Myocyte (in vitro differentiated cells): ENCODE data around the gene GNG4. TPM values are rescaled to one million over a fixed set of nuclear protein-coding genes. Genes with fewer than 3 reads are reported as not detected.
"Not testable (repeated sequence)": the region's sequence is repeated elsewhere in the genome, so short reads cannot be mapped to it uniquely, and the experiment has no call there.

Experiments used
- DNase-seq: peaks from one replicate; pipeline ENCODE4 v3.0.0-alpha.2; 2012; ENCODE audit warnings: low read depth
- total RNA-seq: library from RNA; depleted of rRNA; stranded (reverse); fragments of >200 nt; gene quantifications from 2 replicates; pipeline ENCODE4 v1.2.3, GENCODE V29; 2014

Gene GNG4
- total RNA-seq, 1 donor from 2014 or later: not detected

- DNase-seq: no peak
Observed at GRCh38 chr1:235588156-235588555, 61.4 kb downstream of the GNG4 start.

GRCh38 chr1:235586992-235587391 is 62.6 kb downstream of the GNG4 start:
- DNase-seq: no peak

DNA sequence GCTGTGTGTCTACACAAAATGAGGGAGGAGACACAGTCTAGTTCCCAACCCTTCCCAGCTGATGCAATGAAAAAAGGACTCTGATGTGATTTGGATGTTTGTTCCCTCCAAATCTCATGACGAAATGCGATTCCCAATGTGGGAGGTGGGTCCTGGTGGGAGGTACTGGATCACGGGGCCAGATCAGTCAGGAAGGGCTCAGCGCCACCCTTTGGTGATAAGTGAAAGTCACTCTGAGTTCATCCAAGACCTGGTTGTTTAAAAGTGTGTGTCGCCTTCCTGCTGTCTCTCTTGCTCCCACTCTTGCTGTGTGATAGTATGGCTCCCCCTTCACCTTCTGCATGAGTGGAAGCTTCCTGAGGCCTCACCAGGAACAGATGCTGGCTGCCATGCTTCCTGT is 63.2 kb downstream of the GNG4 start:
- no peak for DNase-seq

DNA sequence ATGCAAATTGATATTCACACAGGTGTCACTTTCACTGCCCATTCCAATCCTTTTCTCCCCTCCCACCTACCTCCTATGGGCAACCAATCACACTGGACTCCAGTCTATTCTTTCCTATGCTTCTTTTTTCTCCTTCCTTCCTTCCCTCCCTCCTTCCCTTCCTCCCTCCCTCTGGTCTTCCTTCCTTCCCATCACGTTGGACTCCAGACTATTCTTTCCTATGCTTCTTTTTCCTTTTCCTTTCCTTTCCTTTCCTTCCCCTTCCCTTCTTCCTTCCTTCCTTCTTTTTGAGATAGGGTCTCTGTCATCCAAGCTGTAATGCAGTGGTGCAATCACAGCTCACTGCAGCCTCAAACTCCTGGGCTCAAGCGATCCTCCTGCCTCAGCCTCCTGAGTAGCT is 64.6 kb downstream of the GNG4 start:
- DNase-seq: no peak

- DNase-seq: no peak
Observed at GRCh38 chr1:235583511-235584001, 66.0 kb downstream of the GNG4 start.

DNA sequence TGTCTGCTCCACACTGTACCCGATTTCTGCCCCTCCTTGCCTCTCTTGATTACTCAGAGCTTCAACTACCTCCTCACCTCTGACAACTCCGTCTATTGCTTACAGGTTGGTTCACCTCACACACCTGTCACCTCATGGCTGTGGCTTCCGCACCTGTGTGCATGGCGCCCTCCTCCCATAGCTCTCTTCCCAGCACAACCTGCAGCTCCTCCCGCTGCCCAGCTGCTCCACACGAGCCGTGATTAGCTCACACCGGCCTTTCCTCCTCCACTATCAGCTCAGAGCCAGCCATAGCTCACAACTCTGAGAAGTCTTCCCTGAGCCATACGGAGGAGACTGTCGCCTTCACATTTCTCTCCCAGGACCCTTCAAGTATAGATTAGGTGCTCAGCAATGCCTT is 67.5 kb downstream of the GNG4 start:
- DNase-seq: no peak

- DNase-seq: no peak
Observed at GRCh38 chr1:235579891-235580290, 69.7 kb downstream of the GNG4 start.

DNA sequence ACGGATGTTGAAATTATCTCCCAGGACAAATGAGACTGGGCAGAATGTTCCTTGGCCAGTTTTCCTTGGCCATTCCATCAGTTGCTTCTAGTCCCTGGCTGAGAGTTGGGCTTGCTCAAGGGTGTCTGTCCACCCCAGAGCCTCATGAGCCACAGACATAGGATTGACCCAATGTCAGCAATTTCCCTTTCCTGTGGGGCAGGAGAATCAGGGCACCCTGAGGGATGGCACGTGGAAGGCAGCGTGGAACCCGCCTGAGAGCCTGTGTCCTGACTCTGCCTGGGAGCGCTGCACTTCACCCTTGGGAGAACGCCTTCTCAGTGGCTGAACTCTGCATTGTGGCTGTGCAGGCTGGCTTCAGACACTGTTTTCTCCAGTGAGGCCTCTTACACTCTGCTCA is 74.0 kb downstream of the GNG4 start:
- DNase-seq: no peak

- DNase-seq: no peak
Observed at GRCh38 chr1:235573880-235574279, 75.7 kb downstream of the GNG4 start.

DNA sequence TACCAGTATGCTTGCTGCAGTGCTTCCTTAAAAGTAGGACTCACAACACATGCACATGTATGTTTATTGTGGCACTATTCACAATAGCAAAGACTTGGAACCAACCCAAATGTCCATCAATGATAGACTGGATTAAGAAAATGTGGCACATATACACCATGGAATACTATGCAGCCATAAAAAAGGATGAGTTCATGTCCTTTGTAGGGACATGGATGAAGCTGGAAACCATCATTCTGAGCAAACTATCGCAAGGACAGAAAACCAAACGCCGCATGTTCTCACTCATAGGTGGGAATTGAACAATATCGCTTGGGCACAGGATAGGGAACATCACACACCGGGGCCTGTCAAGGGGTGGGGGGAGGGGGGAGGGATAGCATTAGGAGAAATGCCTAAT is 76.6 kb downstream of the GNG4 start:
- not testable (repeated sequence) for DNase-seq

DNA sequence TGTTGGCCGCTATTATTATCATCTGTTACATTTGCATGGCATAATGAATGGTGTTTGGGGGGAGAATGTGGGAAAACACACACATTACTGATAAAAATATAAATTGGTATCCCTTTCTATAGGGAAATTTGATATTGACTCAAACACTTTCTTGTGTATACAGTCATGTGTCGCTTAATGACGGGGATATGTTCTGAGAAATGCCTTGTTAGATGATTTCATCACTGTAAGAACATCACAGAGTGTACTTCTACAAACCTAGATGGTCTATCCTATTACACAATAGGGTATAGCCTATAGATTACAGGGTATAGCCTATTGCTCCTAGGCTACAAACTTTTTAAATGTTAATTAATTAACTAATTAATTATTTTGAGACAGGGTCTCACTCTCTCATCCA is 78.1 kb downstream of the GNG4 start:
- DNase-seq: no peak

DNA sequence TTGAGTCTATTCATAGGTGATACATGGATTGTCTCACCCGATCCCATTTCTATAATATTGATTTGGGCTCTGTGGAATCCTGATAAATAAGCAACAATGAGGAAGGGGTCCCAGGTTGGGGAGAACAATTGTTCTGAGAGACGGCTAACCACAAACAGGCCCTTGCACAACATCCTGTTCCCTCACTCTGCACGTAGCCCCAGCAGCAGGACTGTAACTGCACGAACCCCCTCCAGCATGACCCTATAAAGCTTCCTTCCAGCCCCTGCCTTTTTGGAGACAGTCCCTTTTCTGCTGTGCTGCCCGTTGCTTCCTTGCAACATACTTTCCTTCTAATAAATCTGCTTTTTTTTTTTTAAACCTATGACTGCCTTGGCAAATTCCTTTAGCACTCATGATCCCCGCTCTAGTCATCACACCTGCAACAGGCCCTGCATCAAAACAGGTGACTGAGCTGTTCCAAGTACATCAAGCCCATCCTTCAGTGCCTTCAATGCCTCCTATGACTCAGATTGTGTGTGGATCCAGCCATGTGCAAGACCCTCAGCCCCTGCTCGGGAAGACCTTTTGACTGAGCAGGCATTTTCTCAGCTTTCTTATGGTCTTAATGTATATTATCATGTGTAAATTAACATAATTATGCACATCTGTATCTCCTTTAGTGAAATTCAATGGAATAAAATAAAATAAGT is 81.6 kb downstream of the GNG4 start:
- DNase-seq: no peak

DNA sequence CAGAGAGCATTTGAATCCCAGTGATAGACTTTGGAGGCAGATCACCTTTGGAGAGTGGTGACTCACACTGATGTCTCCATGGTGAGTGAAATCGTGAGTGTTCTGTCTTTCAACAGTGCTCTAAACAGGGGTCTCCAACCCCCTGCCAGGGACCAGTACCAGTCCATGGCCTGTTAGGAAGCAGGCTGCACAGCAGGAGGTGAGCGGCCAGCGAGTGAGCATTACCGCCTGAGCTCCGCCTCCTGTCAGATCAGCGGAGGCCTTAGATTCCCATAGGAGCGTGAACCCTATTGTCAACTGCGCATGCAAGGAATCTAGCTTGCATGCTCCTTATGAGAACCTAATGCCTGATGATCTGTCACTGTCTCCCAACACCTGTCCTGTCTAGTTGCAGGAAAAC is 83.5 kb downstream of the GNG4 start:
- no peak for DNase-seq

- no peak for DNase-seq
Observed at GRCh38 chr1:235563513-235564061, 86.0 kb downstream of the GNG4 start.

GRCh38 chr1:235562589-235562988 is 87.0 kb downstream of the GNG4 start:
- no peak for DNase-seq

- DNase-seq: no peak
Observed at GRCh38 chr1:235558621-235559169, 90.9 kb downstream of the GNG4 start.

DNA sequence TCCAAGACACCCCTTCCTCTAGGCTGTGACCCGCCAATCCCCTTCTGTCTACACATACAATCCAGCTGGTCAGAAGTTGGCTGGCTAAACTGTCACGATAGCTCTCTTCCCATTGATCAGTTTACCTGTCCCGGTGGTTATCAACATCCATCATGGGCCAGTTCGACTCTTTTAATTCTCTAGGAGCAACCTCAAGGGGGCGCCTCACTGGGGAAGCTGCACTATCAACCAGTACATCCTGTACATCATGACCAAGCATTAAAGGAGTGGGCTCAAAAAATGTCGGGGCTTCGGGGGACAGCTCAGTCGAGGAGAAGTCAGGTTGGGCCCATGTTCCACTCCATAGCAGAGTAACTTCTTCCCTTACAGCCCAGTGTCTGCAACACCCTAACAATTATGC is 92.1 kb downstream of the GNG4 start:
- no peak for DNase-seq

DNA sequence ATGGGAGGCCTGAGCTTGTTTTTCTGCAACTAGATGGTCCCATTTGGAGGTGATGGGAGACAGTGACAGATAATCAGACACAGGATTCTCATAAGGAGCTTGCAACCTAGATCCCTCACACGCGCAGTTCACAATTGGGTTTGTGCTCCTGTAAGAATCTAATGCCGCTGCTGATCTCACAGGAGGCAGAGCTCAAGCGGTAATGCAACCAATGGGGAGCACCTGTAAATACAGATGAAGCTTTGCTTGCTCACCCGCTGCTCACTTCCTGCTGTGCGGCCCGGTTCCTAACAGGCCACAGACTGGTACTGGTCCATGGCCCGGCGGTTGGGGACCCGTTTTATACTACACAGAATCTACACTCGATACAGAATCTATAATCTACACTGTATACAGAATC is 92.8 kb downstream of the GNG4 start:
- DNase-seq: no peak

DNA sequence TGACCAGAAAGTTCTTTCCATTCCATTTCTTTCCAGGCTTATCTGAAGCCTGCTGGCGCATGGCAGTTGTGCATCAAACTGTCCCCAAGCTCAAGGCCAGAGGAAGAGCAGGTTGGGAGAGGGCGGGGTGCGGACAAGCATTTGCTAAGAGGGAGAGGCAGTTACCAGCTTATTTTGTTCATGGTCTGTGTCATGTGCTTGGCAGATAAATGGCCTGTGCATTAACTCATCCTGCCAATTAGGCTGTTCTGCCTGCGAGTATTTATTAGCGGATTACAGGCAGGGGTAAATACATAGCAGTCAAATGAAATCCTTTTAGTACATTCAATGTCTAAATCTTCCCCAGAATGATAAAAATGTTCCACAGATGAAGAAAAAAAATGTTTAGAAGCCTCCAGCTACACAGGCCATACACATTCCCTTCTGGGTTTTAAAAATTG is 96.5 kb downstream of the GNG4 start:
- no peak for DNase-seq

- no peak for DNase-seq
Observed at GRCh38 chr1:235552146-235552716, 97.4 kb downstream of the GNG4 start.

- no peak for DNase-seq
Observed at GRCh38 chr1:235549351-235550139, 100.0 kb downstream of the GNG4 start.
